Measurements from ENCODE around the gene BMPR1A. TPM values are rescaled to one million over a fixed set of nuclear protein-coding genes. Genes with fewer than 3 reads are reported as not detected.

The BMPR1A gene
- total and polyA plus RNA-seq, 2 donors from 2014 or later = 7.9 to 37.4 TPM

DNA sequence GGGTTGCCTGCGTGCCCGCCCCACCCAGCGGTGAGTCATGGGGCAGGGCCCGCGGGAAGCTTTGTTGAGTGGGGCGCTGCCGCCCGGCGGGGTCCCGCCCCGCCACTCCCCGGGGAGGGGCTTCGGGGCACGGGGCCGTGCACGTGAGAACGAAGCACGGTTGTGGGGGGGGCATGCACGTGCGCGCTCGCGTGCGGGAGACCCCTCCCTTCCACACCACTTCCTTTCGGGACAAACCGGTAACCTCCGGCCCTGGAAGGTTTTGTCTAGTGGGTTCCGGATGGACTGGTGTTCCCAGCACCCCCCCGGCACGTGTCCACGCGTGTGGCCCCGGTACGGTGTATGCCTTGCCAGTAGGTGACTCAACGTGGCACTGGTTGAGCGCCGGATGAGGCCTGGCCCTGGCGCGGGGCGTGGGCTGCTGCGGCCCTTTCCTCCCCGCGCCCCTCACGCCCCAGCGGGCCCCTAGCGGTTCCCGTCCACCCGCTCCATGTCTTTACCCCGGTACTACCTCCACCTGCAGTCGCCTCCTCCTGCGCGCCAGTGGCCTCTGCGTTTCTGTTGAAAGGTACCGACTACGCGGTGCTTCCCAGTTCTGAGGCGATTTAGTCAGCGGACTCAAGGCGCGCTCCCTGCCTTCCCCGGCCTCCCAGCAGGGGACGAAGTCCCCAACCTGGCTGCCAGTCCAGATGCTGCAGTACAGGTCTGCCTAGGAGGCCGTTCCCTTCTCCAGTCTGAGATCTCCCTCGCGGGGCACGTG is 215.0 kb downstream of the BMPR1A start:
- Histone ChIP-seq H3K36me3 (ENCODE audit: control insufficient read depth in 2 of 3, insufficient read depth in 3 of 3, low read length in 3 of 3) (no peaks in the 10 kb centered on the region), H3K27ac (ENCODE audit: low read depth in 2 of 2, low read length in 2 of 2) (peak overlapping the region; percentile 89 to 97), H3K9me3 (ENCODE audit: control insufficient read depth in 2 of 3, insufficient read depth in 1 of 3, low read length in 3 of 3) (no peaks in the 10 kb centered on the region), H3K27me3 (ENCODE audit: control insufficient read depth, insufficient read depth, low read length) (no peaks in the 10 kb centered on the region), H3K4me1 (ENCODE audit: control insufficient read depth in 2 of 3, insufficient read depth in 2 of 3, low read depth in 1 of 3, low read length in 3 of 3) (peaks cover 0 to 36% (median 34%) of the 10 kb centered on the region in 3 donors), H3K9ac (ENCODE audit: low read length in 3 of 3) (peak overlapping the region in 1 of 3 donors; percentile 94), H3K4me3 (ENCODE audit: low read length in 3 of 3) (peak overlapping the region; percentile 39 to 62 (median 62))
- intact Hi-C loops (cut with DNase I) = no loop called here
- TF ChIP-seq, protein P1, sequence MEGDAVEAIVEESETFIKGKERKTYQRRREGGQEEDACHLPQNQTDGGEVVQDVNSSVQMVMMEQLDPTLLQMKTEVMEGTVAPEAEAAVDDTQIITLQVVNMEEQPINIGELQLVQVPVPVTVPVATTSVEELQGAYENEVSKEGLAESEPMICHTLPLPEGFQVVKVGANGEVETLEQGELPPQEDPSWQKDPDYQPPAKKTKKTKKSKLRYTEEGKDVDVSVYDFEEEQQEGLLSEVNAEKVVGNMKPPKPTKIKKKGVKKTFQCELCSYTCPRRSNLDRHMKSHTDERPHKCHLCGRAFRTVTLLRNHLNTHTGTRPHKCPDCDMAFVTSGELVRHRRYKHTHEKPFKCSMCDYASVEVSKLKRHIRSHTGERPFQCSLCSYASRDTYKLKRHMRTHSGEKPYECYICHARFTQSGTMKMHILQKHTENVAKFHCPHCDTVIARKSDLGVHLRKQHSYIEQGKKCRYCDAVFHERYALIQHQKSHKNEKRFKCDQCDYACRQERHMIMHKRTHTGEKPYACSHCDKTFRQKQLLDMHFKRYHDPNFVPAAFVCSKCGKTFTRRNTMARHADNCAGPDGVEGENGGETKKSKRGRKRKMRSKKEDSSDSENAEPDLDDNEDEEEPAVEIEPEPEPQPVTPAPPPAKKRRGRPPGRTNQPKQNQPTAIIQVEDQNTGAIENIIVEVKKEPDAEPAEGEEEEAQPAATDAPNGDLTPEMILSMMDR (IDR thresholded peaks at IDR 0.05; ENCODE audit: borderline replicate concordance, extremely low read depth, insufficient read depth) = no peak
- FAIRE-seq (no peak), DNase-seq (peak; percentile 81 to 98 (median 91))

DNA sequence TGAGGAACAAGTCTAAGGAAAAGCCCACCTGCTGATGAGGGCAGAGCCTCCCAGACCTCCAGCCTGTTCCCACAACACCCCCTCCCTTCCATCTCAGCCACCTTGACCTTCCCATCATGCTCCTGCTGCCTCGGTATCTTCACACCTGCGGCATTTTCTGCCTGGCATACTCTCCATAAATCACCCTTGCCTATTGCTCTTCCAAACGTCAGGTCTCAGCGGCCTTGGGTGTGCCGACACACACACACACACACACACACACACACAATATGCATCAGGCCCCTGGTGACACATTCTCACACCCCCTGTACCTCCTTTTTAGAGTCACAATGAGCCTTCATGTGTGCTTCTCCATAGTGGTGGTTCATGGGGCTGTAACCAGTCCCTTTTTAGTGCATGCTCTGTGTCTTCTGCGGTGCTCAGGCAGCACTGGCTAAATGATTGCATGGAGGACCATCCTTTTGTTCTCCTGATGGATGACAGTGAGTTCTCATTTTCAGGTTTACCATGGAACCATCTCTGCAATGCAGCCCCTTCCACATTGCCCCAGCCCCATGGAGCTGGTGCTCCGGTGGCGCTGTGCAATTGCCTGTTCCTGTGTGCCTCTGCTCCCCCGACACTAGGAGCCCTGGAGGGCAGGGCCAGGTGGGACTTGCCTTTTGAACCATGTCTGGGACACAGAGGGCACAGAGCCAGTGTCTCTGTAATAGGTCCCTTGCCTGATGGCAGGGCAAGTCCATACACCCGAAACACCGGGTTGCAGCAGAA is 216.4 kb downstream of the BMPR1A start:
- peaks cover 0 to 25% (median 22%) of the 10 kb centered on the region in 3 donors for H3K4me1 ChIP-seq (ENCODE audit: control insufficient read depth in 2 of 3, insufficient read depth in 2 of 3, low read depth in 1 of 3, low read length in 3 of 3)
- TF ChIP-seq, protein P1 (IDR thresholded peaks at IDR 0.05; ENCODE audit: borderline replicate concordance, extremely low read depth, insufficient read depth) = no peak
- no peaks in the 10 kb centered on the region for H3K27me3 ChIP-seq (ENCODE audit: control insufficient read depth, insufficient read depth, low read length)
- H3K9me3 ChIP-seq (ENCODE audit: control insufficient read depth in 2 of 3, insufficient read depth in 1 of 3, low read length in 3 of 3) = no peaks in the 10 kb centered on the region
- H3K4me3 ChIP-seq (ENCODE audit: low read length in 3 of 3) = no peak overlapping the region
- intact Hi-C loops (cut with DNase I) = no loop called here
- no peak for FAIRE-seq
- peak in 1 of 5 donors; percentile 59 for DNase-seq
- no peak overlapping the region for H3K9ac ChIP-seq (ENCODE audit: low read length in 3 of 3)
- H3K27ac ChIP-seq (ENCODE audit: low read depth in 2 of 2, low read length in 2 of 2) = peak overlapping the region in 1 of 2 donors; percentile 97
- no peaks in the 10 kb centered on the region for H3K36me3 ChIP-seq (ENCODE audit: control insufficient read depth in 2 of 3, insufficient read depth in 3 of 3, low read length in 3 of 3)

DNA sequence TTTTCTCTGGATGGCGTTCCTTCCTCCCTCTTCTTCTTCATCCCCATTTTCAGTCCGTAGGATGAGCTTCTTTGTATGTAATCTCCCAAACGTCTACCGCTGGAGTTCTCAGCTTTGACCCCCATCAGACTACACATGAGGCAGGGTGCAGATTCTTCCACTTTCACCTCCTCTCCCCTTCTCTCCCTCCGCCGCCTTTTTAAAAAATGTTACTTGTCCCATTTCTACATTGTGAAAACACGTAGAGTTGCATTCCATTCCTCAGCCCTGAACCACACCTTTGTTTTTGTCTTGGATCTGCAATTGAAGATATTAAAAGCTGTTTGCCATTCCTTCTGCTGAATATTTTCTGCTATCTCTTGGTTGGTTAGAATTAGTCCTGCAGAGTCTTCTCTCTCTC is 218.1 kb downstream of the BMPR1A start:
- FAIRE-seq (no peak), DNase-seq (no peak)
- no peak overlapping the region for H3K9ac ChIP-seq (ENCODE audit: low read length in 3 of 3)
- no peaks in the 10 kb centered on the region for H3K9me3 ChIP-seq (ENCODE audit: control insufficient read depth in 2 of 3, insufficient read depth in 1 of 3, low read length in 3 of 3)
- no peaks in the 10 kb centered on the region for H3K36me3 ChIP-seq (ENCODE audit: control insufficient read depth in 2 of 3, insufficient read depth in 3 of 3, low read length in 3 of 3)
- H3K27ac ChIP-seq (ENCODE audit: low read depth in 2 of 2, low read length in 2 of 2) = no peak overlapping the region
- intact Hi-C loops (cut with DNase I) = no loop called here
- H3K4me1 ChIP-seq (ENCODE audit: control insufficient read depth in 2 of 3, insufficient read depth in 2 of 3, low read depth in 1 of 3, low read length in 3 of 3) = peaks cover 0 to 20% (median 14%) of the 10 kb centered on the region in 3 donors
- TF ChIP-seq, protein P1 (IDR thresholded peaks at IDR 0.05; ENCODE audit: borderline replicate concordance, extremely low read depth, insufficient read depth) = no peak
- H3K4me3 ChIP-seq (ENCODE audit: low read length in 3 of 3) = no peak overlapping the region
- no peaks in the 10 kb centered on the region for H3K27me3 ChIP-seq (ENCODE audit: control insufficient read depth, insufficient read depth, low read length)
